ENCODE data around the gene NMNAT3. TPM values are rescaled to one million over a fixed set of nuclear protein-coding genes. Genes with fewer than 3 reads are reported as not detected.

NMNAT3 gene
- total and polyA plus RNA-seq, 12 donors, result 4.2 to 12.4 (median 7.7) TPM

- Histone ChIP-seq H3K36me3 (replicated peaks in 1 of 2) (no peaks in the 10 kb centered on the region), H3K9me3 (replicated peaks in 1 of 3) (no peaks in the 10 kb centered on the region), H3K27me3 (no peaks in the 10 kb centered on the region), H3K4me1 (replicated peaks in 1 of 2) (no peaks in the 10 kb centered on the region), H3K4me3 (no peak overlapping the region), H3K27ac (no peak overlapping the region)
- TF ChIP-seq CTCF (IDR thresholded peaks at IDR 0.05) (no peak), POLR2A (IDR thresholded peaks at IDR 0.05) (no peak)
- intact Hi-C loops (cut with DNase I), result no loop called here
- no peak for DNase-seq
- WGBS, 4 donors, result 82 to 94% (median 86%) methylated on average over 3 of the region's 3 CpGs
Observed at GRCh38 chr3:139686624-139687023, 8.9 kb upstream of the NMNAT3 start.

GRCh38 chr3:139686206-139686605 is 8.4 kb upstream of the NMNAT3 start:
- Histone ChIP-seq H3K4me1 (replicated peaks in 1 of 2) (no peaks in the 10 kb centered on the region), H3K4me3 (no peak overlapping the region)
- WGBS, 4 donors, result 82 to 98% (median 86%) methylated on average over 3 of the region's 3 CpGs

GRCh38 chr3:139679220-139679775 is 1.5 kb upstream of the NMNAT3 start:
- TF ChIP-seq CTCF (IDR thresholded peaks at IDR 0.05) (no peak), POLR2A (IDR thresholded peaks at IDR 0.05) (no peak)
- no peak for DNase-seq
- 76 to 84% (median 81%) methylated on average over 5 of the region's 5 CpGs for WGBS, 4 donors
- no peaks in the 10 kb centered on the region for H3K27me3 ChIP-seq
- H3K4me1 ChIP-seq (replicated peaks in 1 of 2), result peaks cover 0 to 14% of the 10 kb centered on the region in 2 donors
- intact Hi-C loops (cut with DNase I), result no loop called here
- H3K27ac ChIP-seq, result no peak overlapping the region
- no peak overlapping the region for H3K4me3 ChIP-seq
- no peaks in the 10 kb centered on the region for H3K9me3 ChIP-seq (replicated peaks in 1 of 3)
- H3K36me3 ChIP-seq (replicated peaks in 1 of 2), result no peaks in the 10 kb centered on the region

More at GRCh38 chr3:139686206-139686605, 8.4 kb upstream of the NMNAT3 start:
- Histone ChIP-seq H3K36me3 (replicated peaks in 1 of 2) (no peaks in the 10 kb centered on the region), H3K27me3 (no peaks in the 10 kb centered on the region), H3K27ac (no peak overlapping the region), H3K9me3 (replicated peaks in 1 of 3) (no peaks in the 10 kb centered on the region)
- no peak for TF ChIP-seq POLR2A (IDR thresholded peaks at IDR 0.05)
- no peak for TF ChIP-seq CTCF (IDR thresholded peaks at IDR 0.05)
- no peak for DNase-seq
- intact Hi-C loops (cut with DNase I), result no loop called here

GRCh38 chr3:139676632-139677387 is 962 bp downstream of the NMNAT3 start:
- H3K27ac ChIP-seq, result no peak overlapping the region
- 55 to 63% (median 59%) methylated on average over 10 of the region's 10 CpGs for WGBS, 4 donors

More at GRCh38 chr3:139676632-139677387, 962 bp downstream of the NMNAT3 start:
- Histone ChIP-seq H3K4me1 (replicated peaks in 1 of 2) (peaks cover 0 to 14% of the 10 kb centered on the region in 2 donors), H3K27me3 (no peaks in the 10 kb centered on the region), H3K36me3 (replicated peaks in 1 of 2) (no peaks in the 10 kb centered on the region), H3K4me3 (peak overlapping the region in 2 of 4 donors; percentile 72 to 83), H3K9me3 (replicated peaks in 1 of 3) (no peaks in the 10 kb centered on the region)
- no peak for DNase-seq
- intact Hi-C loops (cut with DNase I), result no loop called here
- TF ChIP-seq POLR2A (IDR thresholded peaks at IDR 0.05), result no peak
- TF ChIP-seq CTCF (IDR thresholded peaks at IDR 0.05), result no peak

All from adrenal gland (tissue), 12 donors.